SW480 (cell line): Measurements from ENCODE around the gene OXT.
"Not testable (repeated sequence)": the region's sequence is repeated elsewhere in the genome, so short reads cannot be mapped to it uniquely, and the experiment has no call there.

Experiments used
- DNase-seq: peaks from one replicate; pipeline ENCODE4 v3.0.0-alpha.2; 2016; ENCODE audit warnings: low spot score

The OXT gene

DNA sequence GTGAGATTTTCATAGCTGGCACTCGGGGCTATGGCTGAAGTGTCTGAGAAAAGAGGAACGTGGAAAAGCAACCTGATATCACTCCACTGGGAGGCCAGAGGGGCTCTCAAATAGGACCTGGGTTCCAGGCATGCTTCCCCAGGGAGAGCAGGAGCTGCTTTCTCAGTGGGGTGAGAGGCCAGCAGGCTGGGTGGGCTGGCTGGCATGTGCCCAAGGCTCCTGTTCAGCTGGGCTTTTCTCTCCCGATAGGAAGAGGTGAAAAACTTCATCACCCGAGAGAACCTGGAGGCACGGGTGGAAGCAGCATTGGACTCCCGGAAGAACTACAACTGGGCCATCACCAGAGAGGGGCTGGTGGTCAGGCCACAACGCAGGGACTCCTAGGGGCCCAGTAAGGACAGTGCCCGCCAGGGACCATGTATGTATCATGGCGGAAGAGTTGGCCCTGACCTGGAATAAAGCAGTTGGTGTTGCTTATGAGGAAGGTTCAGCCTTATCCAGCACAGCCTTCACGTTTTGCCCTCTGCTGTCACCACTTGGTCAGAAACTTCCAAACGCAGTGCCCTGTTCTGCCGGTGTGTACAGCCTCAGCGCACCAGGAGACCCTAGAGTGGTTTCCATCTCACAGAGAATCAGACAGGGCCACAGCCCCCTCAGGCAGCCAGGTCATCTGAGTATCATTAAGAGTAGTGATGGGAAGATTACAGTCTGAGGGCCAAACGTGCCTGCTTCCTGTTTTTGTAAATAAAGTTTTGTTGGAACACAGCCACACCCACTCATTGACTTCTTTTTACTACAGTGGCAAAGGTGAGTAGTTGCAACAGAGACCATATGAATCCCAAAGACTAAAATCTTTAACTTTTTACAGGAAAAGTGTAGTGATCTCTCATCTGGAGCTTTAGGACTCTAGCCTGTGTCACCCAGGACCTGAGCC is 23.7 kb upstream of the OXT start:
- no peak for DNase-seq

DNA sequence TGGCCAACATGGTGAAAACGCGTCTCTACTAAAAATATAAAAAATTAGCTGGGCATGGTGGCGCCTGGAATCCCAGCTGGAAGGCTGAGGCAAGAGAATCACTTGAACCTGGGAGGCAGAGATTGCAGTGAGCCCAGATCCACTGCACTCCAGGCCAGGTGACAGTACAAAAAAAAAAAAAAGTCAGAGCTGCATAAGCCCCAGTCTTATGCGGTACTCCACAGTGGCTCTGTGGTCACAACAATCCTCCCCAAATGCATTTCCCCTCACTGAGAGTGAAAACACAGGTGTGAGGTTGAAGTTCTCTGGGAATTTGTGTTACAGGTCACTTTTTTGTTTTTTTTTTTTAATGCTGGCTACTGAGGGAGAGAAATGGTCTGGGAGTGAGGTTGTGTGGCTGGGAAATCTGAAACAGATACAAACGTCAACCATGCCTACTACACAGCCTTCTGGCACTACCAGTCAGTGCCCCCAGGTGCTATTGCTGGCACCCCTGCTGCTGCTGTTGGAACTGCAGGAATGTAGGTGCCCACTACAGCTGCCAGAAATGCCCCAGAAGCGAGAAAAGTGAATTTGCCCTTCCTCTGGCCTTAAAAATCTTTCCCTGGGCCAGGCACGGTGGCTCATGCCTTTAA is 19.9 kb upstream of the OXT start:
- DNase-seq, result peak; percentile 15

DNA sequence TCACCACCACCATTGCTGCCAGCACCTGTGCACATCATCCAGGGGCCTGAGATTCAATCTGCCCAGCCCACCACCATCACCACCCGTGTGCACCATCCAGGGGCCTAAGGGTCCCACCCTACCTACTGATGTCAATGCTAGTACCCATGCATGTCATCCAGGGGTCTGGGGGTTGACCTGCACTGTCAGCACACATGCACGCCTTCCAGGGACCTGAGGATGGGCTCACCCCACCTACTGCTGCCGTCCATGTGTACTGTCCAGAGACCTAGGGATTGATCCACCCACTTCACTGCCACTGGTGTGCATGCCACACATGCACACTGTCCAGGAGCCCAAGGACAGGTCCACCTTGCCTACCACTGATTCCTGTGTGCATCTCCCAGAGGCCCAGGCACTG is 11.9 kb upstream of the OXT start:
- no peak for DNase-seq

DNA sequence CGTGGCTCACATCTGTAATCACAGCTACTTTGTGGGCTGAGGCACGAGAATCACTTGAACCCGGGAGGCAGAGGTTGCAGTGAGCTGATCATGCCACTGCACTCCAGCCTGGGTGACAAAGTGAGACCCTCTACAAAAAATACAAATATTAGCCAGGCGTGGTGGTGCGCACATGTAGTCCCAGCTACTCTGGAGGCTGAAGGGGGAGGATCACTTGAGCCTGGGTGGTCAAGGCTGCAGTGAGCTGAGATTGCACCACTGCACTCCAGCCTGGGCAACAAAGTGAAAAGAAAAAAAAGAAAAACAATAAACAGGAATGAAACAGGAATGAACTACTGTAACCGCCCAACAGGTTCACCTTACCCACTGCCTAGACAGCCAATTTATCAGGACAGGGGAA is 7.3 kb upstream of the OXT start:
- DNase-seq, result not testable (repeated sequence)

DNA sequence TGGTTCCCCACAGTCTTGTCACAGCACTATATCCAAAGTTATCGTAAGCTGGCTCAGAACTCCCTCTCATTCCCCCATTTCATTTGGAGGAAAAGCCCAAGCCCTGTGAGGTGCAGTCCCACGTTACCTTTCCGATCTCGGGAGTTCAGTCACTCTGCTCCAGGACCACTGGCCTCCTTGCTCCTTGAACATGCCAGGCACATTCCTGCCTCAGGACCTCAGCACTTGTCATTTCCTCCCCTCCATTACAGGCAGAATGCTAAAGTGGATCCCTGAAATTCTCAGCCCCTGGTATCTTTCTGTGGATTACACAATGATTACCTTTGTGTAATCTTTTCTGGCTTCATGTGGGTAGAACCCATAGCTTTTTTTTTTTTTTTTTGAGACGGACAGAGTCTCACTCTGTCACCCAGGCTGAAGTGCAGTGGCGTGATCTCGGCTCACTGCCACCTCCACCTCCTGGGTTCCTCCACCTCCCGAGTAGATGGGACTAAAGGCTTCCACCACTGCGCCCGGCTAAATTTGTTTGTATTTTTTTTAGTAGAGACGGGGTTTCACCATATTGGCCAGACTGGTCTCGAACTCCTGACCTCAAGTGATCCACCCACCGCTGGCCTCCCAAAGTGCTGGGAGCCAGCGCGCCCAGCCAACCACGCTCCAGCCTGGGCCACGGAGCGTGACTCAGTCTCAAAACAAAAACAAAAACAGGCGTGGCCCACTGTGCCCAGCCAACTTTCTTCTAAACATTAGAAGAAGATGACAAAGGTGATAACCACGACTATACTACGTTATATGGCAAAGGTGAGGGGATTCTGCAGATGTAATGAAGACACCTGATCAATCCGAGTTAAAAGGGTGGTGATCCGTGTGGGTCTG is 4.0 kb upstream of the OXT start:
- no peak for DNase-seq

DNA sequence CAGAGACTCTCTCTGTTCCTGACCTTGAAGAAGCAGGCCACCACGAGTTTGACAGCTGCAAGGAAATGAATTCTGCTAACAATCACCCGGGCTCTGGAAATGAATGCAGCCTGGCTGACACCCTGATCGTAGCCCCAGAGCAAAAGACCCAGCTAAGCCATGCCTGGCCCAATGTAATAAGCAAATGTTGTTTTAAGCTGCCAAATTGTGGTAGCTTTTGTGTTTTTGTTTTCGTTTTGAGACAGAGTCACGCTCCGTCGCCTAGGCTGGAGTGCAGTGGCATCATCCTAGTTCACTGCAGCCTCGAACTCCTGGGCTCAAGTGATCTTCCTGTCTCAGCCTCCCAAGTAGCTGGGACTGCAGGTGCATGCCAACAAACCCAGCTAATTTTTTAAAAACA is 3.3 kb upstream of the OXT start:
- DNase-seq, result no peak

DNA sequence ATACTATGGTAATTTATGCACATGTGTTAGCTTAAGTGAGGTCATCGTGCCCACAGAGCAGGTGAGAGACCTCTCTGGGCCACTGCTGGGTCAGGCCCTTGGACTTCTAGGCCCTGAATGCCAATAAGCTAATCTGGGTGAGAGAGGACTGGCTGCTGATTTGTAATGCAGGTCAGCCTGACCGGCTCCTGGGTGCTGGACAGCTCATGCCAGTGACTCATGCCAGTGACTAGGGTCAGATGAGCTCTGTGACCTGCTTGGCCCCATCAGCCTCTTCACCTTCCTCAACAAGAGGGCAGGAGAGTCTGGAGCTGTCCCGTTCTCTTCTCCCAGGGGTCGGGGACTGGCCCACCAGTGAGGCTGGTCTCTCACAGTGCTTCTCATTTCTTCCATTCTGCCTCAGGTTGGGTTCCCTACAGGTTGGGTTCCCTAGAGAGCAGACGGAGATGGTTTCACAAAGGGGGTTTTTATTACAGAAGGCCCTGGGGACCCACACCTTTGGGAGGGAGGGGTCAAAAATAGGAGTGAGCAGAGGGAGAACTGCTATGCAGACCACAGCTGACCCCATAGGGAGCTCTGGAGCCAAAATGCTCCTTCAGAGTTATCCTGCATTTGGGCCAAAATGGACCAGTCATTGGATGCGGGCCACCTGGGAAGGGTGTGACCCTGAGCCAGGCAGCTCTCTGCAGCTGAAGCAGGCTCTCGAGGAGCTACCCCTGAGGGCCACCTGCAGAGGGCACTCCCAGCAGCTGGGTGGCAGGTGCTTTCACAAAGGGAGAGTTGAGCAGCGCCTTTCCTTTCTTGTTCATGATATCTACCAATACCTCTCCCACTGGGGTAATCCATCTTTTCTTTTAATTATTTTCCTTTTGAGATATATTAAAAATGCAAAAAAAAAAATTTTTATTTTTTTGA is 2.2 kb upstream of the OXT start:
- peak; percentile 48 for DNase-seq

DNA sequence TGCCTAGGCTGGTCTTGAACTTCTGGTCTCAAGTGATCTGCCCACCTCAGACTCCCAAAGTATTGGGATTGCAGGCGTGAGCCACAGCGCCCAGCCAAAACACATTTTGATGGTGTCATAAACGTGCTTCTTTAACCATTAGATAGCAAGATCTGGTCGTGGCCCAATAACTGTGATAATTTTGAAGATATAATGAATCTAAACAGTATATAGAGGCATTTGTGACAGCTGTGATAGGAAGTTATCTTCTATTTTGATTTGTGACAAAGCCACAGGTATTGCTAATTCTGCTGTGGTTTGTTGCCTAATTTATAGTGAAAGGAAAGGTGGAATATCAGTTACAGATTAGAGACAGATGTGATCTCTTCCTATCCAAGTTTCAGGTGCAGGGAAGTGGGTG is 695 bp upstream of the OXT start:
- no peak for DNase-seq

DNA sequence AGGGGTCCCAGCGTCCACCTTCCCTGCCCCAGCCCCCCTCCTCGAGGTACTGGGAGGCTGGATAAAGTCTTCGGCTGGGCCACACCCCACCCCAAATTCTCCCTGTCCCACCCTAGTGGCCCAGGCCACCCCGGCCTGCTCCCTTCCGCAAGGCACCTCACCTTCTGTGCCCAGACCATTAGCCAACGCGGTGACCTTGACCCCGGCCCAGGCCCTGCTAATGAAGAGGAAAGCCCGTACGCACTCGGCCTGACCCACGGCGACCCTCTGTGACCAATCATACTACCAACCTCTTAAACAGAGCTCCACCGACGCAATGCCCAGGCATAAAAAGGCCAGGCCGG is 182 bp upstream of the OXT start:
- no peak for DNase-seq

DNA sequence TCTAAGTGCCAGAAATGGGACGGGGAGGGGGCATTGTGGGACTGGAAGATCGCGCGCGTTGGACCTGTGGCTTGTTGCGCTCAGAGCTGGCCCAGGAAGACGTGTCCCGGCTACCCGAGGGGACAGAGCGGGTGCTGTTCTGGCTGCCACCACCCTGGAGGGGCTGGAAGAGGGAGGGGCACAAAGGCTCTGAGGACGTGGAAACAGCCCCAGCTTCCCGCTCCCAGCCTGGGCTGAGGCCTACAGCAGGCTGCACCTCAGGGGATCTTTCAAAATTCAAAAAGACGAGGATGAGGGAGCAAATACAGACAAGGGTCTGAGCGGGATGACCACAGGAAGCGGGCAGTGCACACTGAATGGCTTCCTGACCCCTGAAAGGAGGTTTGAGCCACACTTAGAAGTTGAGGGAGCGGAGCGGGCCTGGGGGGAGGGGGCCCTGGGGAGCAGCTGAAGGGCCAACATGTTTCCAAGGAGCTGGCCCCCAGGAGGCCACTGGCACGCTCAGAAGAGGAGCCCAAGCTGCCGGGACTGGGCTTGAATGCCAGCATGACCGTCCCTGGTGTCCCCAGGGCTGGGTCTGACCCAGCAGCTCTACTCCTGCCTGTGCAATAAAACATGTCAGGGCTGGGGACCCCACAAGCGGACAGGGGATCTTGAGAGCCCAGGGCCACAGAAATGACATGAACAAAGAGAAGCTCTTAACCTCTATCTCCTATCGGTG is 1.3 kb downstream of the OXT start:
- DNase-seq, result no peak

DNA sequence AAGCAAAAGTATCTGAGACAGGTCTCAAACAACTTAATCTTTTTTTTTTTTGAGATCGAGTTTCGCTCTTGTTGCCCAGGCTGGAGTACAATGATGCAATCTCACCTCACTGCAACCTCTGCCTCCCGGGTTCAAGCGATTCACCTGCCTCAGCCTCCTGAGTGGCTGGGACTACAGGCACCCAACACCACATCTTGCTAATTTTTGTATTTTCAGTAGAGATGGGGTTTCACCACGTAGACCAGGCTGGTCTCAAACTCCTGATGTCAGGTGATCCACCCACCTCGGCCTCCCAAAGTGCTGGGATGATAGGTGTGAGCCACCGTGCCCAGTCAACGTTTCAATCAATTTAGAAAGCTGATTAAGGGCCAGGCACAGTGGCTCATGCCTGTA is 1.8 kb downstream of the OXT start:
- DNase-seq, result not testable (repeated sequence)

DNA sequence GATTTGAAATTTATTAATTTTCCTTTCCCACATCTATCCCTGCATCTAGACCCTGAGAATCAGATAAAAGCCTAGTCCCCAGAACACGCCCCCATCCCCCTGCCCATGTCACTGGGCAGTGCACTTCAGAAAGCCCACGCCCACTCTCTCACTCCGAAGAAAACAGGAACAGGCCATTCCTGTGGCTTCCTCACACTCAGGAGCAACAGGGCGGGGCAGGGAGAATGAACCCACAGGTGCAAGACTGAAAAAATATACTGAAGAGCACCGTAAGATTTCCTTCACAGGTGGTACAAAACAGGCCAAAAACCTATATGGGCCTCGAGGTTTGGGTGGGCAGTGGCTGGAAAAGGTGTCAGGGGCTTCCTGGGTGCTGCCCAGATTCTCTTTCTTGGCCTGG is 3.4 kb downstream of the OXT start:
- DNase-seq, result peak; percentile 37

DNA sequence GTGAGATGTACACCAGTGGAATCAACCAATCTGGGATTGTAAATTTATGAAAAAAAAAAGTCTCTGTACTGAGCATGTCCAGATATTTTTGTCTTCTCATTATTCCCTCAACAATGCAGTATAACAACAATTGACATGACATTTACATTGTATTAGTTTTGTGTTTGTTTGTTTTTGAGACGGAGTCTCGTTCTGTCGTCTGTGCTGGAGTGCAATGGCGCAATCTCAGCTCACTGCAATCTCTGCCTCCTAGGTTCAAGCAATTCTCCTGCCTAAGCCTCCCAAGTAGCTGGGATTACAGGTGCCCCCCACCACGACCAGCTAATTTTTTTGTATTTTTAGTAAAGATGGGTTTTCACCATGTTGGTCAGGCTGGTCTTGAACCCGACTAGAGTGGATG is 3.9 kb downstream of the OXT start:
- DNase-seq, result not testable (repeated sequence)

DNA sequence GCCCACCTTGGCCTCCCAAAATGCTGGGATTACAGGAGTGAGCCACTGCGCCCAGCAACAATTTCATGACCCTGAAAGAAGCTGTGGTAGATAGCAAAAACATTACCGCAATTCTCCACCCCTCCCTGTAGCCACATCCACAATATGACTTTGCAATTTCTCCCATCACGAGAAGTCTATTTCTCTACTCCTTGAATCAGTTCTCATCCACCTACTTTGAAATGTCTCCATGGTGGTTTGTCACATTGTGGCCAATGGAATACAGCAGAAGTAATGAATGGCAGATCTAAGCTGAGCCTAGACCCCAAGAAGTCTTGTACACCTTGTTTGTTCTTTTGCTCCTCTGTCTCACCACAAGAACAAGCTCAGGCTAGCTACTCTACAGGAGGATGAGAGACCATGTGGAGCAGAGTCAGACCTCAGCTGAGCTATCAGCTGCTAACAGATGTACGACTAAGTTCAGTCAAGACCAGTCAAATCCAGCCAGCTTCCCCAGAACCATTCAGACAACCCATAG is 6.3 kb downstream of the OXT start:
- DNase-seq, result no peak

DNA sequence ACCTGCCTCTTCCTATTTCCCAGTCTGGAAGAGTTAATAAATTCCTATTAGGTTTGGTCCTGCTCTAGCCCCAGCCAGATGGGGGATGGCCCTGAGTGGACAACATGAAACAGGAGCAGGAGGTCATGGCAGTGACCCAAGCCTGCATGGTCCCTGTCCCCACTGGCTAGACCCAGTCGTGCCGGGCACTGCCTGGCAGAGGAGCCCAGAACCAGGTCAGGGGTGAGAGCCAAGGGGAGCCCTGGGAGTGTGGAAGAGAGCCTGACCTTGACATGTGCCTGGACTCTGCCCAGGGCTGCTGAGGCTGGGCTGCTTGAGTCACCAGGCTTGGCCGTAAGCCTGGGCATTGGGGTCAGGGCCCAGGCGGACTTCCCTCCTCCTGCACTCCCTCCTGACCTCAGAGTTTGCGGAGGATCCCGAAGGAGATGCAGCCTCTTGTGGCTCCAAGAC is 9.5 kb downstream of the OXT start:
- no peak for DNase-seq

DNA sequence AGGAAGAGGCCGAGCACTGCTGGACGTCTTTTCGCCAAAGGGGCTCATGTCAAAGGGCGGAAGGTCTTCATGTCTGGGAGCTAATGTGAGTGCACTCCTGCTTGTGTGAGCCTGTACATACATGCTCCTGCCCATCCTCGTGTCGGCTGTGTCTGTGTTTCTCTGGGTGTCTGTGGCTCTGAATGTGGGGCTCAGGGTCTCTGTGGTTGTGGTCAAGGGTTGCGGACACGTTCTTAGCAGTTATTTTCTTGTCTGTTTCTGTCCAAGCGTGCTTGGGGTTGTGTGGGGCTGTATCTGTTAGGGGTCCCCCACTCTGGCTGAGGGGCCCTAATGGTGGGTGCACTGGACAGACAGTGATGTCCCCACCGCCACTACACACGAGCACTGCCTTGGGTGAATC is 10.2 kb downstream of the OXT start:
- DNase-seq, result no peak

DNA sequence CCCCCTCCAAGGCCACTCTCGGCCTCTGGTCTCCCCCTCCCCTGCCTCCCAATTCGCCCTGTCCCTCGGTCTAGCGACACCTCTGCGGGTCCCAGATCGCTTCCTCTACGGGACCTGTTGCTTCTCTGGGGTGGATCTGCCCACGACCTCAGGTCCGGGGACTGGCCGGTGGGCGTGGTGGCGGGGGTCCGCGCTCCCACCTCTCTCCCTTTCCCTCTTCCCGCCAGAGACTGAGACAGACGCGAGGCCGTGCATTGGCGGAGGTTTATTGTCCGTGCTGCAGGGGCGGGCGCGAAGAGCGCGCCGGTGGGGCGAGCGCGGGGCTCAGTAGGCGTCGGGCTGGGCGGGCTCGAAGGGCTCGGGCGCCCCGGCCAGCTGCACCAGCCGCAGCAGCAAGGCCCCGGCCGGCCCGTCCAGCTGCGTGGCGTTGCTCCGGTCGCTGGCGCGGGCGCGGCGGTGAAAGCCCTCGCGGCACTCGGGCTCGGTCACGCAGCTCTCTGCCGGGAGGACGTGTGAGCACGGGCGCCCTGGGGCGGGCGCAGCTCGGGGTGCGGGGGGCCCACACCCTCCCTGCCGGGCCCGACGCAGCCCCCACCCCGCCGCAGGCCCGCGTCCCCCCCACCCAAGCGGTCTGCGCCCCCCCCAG is 11.0 kb downstream of the OXT start:
- DNase-seq, result no peak

DNA sequence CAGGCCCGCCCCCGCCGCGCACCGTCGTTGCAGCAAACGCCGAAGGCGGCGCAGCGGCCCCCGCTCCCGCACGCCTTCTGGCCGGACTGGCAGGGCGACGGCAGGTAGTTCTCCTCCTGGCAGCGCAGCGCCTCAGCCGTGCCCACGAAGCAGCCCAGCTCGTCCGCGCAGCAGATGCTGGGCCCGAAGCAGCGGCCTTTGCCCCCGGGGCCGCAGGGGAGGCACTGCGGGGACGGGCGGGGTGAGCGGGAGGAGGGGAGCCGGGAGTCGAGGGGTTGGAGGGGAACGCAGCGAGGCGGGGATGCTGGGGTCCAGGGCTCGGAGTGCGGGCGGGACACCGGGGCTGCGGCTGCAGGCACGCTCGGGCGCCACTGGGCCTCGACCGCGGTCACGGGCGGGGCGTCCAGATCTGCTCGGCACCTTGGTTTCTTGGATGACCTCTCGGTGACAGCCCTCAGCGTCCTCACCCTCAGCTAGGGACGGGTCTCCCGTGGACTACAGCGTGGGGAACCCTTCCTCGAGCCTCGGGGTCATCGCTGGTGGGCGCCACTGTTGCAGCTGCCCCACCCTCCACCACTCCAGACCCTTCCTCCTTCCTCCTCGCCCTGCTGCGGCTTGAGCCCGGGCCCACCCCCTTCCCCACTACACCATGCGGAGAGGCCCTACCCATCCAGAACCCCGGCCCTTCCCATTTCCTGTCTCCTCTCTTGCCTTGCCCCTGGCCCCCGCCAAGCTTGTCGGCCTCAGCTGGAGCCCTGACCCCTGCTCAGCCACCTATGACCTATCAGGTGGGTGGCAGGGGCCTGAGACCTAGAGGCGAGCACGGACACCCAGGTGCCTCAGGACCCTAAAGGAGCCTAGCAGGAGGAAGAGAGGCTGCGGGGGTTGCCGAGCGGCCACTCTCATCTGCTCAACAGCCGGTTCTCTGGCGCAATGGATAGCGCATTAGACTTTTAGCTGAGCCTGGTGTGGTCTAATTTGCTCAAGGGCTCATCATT is 11.8 kb downstream of the OXT start:
- no peak for DNase-seq
